GM12874 (cell line): ENCODE measurements around the gene SKIC3.

Experiments used
- TF ChIP-seq, protein P1 (sequence below): IDR thresholded peaks from 2 replicates; pipeline ENCODE4 v1.5.1; 2011; ENCODE audit warnings: low read depth, mild to moderate bottlenecking, control low read depth, low read length, moderate library complexity; ENCODE audit not compliant: insufficient read depth

Gene SKIC3

DNA sequence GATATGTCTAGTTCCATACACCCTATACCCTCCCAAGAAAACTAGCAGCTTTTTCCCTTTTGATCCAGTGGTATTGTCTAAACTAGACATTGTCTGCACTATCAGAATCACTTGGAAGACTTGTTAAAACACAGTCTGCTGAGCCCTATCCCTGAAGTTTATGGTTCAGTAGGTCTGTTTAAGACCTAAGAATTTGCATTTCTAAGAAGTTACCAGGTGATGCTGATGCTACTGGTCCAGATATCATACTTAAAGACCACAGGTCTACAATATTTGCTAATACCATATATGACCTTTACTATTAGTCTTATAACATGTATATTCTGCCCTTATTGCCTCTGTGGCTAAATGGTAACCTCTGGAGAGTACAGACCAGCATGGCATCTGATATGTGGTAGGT is 23.3 kb downstream of the SKIC3 start:
- TF ChIP-seq, protein P1, sequence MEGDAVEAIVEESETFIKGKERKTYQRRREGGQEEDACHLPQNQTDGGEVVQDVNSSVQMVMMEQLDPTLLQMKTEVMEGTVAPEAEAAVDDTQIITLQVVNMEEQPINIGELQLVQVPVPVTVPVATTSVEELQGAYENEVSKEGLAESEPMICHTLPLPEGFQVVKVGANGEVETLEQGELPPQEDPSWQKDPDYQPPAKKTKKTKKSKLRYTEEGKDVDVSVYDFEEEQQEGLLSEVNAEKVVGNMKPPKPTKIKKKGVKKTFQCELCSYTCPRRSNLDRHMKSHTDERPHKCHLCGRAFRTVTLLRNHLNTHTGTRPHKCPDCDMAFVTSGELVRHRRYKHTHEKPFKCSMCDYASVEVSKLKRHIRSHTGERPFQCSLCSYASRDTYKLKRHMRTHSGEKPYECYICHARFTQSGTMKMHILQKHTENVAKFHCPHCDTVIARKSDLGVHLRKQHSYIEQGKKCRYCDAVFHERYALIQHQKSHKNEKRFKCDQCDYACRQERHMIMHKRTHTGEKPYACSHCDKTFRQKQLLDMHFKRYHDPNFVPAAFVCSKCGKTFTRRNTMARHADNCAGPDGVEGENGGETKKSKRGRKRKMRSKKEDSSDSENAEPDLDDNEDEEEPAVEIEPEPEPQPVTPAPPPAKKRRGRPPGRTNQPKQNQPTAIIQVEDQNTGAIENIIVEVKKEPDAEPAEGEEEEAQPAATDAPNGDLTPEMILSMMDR = no peak

DNA sequence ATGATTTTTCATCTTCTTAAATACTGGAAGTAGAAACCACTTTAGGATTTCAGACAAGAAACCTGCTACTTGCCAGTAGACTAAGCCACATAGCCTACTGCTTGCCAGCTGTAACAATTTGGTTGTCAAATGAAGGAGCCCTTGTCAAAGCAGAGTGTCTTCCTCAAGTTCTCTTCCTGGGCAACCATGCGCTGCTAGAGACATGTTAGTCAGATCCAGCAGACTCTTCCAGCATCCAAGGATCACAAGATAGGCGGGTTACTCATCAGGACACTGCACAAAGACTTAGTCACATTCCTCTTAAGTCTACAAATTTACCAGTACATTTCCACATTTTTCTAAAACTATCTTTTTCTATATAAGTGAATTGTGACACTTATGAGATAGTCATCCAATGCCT is 24.4 kb downstream of the SKIC3 start:
- TF ChIP-seq, protein P1 = no peak

DNA sequence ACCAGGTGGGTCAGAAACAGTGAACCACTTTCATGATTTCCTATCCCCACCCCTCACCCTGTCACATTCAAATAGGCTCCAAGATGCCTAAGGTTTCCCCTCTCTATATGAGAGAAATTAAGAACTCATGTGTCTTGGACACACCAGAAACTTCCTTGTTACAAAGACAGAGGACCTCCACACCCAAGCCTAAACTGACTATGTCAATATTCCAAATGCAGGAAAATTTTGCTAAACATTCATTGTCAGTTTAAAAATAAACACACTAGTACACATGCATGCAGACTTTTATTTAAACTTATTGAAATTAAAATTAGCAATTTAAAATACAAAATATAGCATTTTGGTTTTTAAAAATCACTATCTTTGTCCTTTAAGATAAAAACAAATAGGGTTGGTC is 26.2 kb downstream of the SKIC3 start:
- TF ChIP-seq, protein P1 = no peak

DNA sequence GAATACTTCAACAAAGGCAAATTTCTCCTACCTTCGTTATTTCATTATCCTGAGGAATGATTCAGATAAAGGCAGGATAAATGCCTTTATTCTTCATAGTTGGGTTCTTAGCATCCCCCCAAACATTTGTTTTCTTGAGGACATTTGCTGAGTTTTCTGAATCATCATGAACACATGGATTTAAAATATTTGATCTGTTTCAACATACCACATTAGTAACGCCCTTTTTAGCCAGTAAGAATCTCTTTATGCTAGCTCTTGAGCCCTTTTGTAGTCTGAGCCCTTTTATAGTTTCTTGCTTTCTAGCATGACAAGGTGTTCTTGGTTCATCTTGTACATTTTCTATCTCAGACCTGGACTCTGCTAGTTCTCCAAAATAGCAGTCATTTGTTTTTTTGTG is 27.9 kb downstream of the SKIC3 start:
- TF ChIP-seq, protein P1 = no peak

DNA sequence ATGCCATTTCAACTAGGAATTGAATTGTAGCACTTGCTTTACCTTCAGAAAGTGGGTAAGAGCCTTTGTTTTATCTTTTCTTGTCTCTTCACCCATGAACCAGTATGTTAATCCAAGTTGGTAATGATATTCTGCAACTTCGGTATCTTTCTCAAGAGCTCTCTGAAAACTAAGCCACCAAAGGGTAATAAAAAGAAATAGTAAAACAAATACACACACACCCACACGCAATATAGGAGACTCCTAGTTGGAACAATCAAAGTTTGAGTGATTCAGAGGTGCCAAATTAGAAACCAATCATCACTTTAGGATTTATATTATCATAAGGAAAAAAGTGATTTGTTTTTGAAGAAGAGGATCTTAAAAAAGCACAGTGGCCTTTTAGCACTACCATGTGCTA is 30.4 kb downstream of the SKIC3 start:
- TF ChIP-seq, protein P1 = no peak

DNA sequence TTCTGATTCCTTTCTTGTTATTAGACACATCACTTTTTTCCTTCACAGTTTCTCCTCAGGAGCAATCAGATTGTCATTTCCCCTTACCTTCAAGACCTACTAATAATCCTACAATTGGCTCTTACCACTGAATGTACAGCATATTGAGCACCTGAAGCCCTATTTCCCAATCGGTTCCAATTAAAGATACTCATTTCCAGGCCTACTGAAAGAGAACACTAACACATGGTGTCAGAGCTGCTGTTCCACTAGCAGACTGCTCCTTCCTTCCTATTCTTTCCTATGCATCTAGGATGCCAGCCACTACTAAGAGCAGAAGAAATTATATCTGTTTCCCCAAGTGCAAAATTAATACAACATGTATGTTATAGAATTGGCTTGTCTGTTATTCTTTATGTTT is 34.6 kb downstream of the SKIC3 start:
- TF ChIP-seq, protein P1 = no peak

DNA sequence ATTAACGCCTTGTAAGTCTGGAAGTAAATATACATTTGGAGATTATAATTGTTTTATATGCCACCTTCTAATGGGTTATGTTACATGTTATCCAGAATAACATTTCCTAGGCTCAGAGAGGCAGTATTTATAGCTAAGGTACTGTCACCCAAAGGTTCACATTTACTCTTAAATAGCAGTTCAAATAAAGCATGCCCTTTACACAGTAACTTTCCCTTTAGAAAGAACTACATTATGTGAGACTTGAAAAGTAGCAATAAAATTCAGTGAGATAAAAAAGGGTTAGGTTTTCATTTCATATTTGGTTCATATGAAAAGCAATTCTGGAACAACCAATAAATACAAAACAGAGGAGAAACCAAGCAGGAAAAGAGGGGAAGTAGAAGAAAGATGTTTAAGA is 35.1 kb downstream of the SKIC3 start:
- TF ChIP-seq, protein P1 = no peak

DNA sequence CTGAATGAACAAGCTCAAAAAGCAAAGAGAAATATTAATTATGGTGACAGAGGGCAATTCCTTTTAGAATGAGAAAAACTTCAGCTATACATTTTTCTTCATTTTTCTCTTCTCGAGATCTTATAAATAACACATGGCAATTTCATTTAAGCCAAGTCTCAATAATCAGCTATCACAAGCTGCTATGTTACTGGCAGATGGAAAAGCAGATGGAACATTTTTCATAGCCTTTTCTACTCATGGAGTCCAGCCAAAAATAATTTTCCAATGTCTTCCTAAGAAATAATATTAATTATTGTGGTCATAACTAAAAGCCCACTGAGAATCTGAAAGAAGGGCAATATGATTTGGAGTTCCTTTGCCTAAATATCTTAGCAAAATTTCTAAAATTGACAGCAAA is 35.6 kb downstream of the SKIC3 start:
- TF ChIP-seq, protein P1 = no peak
